Measurements from ENCODE around the gene PLEKHG4. TPM values are rescaled to one million over a fixed set of nuclear protein-coding genes. Genes with fewer than 3 reads are reported as not detected.

PLEKHG4 gene
- total and polyA plus RNA-seq, 5 donors from 2014 or later: 1.4 to 10.0 (median 4.0) TPM

DNA sequence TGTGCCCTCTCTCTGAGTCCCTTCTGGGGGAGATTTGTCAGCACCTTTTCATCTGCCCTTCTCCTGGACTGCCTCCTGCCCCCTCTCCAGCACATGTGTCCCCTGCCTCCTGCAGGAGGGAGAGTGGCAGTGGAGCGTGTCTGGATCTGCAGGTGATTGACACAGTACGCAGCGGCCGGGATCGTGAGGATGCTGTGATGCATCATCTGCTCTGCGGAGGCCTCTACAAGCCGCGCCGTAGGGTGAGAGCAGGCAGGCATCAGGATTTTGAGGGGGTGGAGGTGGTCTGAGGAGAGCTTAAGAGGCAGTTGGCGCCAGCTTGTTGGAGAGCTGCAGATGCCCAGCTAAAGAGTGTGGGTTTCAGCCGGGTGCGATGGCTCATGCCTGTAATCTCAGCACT lies 19.6 kb upstream of the PLEKHG4 start:
- Histone ChIP-seq H3K27me3 (ENCODE audit: control insufficient read depth, insufficient read depth, low read length) (no peaks in the 10 kb centered on the region), H3K9me3 (ENCODE audit: control insufficient read depth in 2 of 2, low read length in 2 of 2) (no peaks in the 10 kb centered on the region), H3K4me1 (ENCODE audit: control insufficient read depth, insufficient read depth, low read length, poor library complexity, severe bottlenecking) (no peaks in the 10 kb centered on the region), H3K4me3 (ENCODE audit: low read depth, low read length) (no peak overlapping the region), H3K36me3 (ENCODE audit: control insufficient read depth, insufficient read depth, low read length) (no peaks in the 10 kb centered on the region), H3K27ac (ENCODE audit: insufficient read depth, low read length, poor library complexity, severe bottlenecking) (no peak overlapping the region)
- Mint-ChIP-seq H3K27me3 (peaks cover 9% of the 10 kb centered on the region), H3K9me3 (peaks cover 0 to 2% (median 0%) of the 10 kb centered on the region in 7 donors), H3K4me1 (no peaks in the 10 kb centered on the region), H3K27ac (no peak overlapping the region), H3K4me3 (no peak overlapping the region), H3K36me3 (no peaks in the 10 kb centered on the region)
- no peak for ATAC-seq (ENCODE audit: low read depth in 2 of 2)
- DNase-seq: no peak

DNA sequence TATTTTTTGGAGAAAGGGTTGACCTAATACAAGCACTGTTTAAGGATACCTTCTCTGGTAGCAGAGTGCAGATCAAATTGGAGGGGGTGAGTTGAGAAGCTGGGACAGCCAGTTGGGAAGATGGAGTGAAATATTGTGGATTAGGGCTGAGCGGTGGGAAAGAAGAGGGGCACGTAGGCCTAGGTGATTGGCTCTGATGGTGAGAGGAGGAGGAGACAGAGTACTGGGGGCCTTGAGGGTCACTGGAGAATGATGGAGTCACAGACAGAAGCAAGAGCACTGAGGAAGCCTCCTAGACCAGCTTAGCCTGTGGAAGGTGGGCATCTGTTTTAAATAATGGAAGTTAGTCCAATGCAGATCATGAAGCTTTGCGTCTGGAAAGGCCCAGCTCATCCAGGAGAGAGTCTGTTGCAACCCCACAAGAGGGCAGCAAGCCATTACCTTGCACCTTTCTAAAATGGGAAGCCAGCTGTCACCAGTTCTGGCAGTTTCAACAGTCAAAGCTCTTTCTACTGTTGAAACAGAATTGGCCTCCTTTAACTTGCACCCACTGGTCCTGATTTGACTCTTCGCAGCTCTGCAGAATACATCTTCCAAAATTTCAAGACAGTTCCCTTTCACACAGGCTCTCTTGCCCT lies 18.8 kb upstream of the PLEKHG4 start:
- H3K9me3 Mint-ChIP-seq: peaks cover 0 to 2% (median 0%) of the 10 kb centered on the region in 7 donors
- no peak overlapping the region for H3K27ac ChIP-seq (ENCODE audit: insufficient read depth, low read length, poor library complexity, severe bottlenecking)
- no peaks in the 10 kb centered on the region for H3K36me3 Mint-ChIP-seq
- no peak overlapping the region for H3K4me3 ChIP-seq (ENCODE audit: low read depth, low read length)
- H3K27me3 Mint-ChIP-seq: peaks cover 9% of the 10 kb centered on the region
- ATAC-seq (ENCODE audit: low read depth in 2 of 2) (no peak), DNase-seq (peak in 1 of 3 donors; percentile 46)
- H3K36me3 ChIP-seq (ENCODE audit: control insufficient read depth, insufficient read depth, low read length): no peaks in the 10 kb centered on the region
- no peaks in the 10 kb centered on the region for H3K27me3 ChIP-seq (ENCODE audit: control insufficient read depth, insufficient read depth, low read length)
- H3K27ac Mint-ChIP-seq: peak overlapping the region in 1 of 3 donors; percentile 84
- no peaks in the 10 kb centered on the region for H3K9me3 ChIP-seq (ENCODE audit: control insufficient read depth in 2 of 2, low read length in 2 of 2)
- H3K4me1 Mint-ChIP-seq: no peaks in the 10 kb centered on the region
- no peaks in the 10 kb centered on the region for H3K4me1 ChIP-seq (ENCODE audit: control insufficient read depth, insufficient read depth, low read length, poor library complexity, severe bottlenecking)
- H3K4me3 Mint-ChIP-seq: no peak overlapping the region

DNA sequence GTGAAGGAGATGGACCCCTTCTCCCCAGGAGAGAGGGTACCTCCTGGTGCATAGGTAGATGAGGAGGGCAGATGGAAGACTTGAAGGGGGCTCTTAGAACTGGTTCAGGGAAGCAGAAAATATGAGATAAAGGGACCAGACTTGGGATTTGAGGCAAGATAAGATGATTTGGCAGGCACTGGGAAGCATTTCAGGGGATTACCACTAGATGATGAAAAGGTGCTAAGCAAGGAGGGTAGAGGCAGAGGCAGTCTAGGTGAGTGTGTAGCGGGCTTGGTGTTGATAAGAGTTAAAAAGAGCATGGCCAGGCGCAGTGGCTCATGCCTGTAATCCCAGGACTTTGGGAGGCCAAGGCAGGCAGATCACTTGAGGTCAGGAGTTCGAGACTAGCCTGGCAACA lies 16.1 kb upstream of the PLEKHG4 start:
- Histone ChIP-seq H3K9me3 (ENCODE audit: control insufficient read depth in 2 of 2, low read length in 2 of 2) (no peaks in the 10 kb centered on the region), H3K36me3 (ENCODE audit: control insufficient read depth, insufficient read depth, low read length) (no peaks in the 10 kb centered on the region), H3K27ac (ENCODE audit: insufficient read depth, low read length, poor library complexity, severe bottlenecking) (no peak overlapping the region), H3K27me3 (ENCODE audit: control insufficient read depth, insufficient read depth, low read length) (no peaks in the 10 kb centered on the region), H3K4me3 (ENCODE audit: low read depth, low read length) (no peak overlapping the region), H3K4me1 (ENCODE audit: control insufficient read depth, insufficient read depth, low read length, poor library complexity, severe bottlenecking) (no peaks in the 10 kb centered on the region)
- no peaks in the 10 kb centered on the region for H3K36me3 Mint-ChIP-seq
- no peak for DNase-seq
- H3K4me1 Mint-ChIP-seq: no peaks in the 10 kb centered on the region
- peaks cover 9% of the 10 kb centered on the region for H3K27me3 Mint-ChIP-seq
- ATAC-seq (ENCODE audit: low read depth in 2 of 2): no peak
- no peak overlapping the region for H3K27ac Mint-ChIP-seq
- H3K9me3 Mint-ChIP-seq: peaks cover 0 to 2% (median 0%) of the 10 kb centered on the region in 7 donors
- H3K4me3 Mint-ChIP-seq: no peak overlapping the region

DNA sequence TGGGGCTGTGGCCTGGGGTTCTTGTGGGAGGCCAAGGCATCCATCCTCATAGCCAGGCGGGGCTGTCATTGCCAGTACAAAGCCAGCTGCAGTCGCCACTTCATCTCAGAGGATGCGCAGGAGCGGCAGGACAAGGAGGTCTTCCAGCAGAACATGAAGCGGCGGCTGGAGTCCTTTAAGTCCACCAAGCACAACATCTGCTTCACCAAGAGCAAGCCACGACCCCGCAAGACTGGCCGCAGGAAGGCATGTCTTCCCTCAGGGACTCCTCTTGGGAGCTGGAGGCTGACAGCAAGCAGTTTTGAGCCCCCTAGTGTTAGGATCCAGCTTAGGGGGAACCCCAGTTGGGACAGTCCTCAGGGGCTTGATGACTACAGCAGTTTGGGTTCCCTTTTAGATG lies 15.1 kb upstream of the PLEKHG4 start:
- Mint-ChIP-seq H3K27ac (no peak overlapping the region), H3K27me3 (peaks cover 9% of the 10 kb centered on the region), H3K4me3 (no peak overlapping the region), H3K4me1 (no peaks in the 10 kb centered on the region), H3K9me3 (peaks cover 0 to 2% (median 0%) of the 10 kb centered on the region in 7 donors), H3K36me3 (no peaks in the 10 kb centered on the region)
- Histone ChIP-seq H3K27me3 (ENCODE audit: control insufficient read depth, insufficient read depth, low read length) (no peaks in the 10 kb centered on the region), H3K4me1 (ENCODE audit: control insufficient read depth, insufficient read depth, low read length, poor library complexity, severe bottlenecking) (no peaks in the 10 kb centered on the region), H3K27ac (ENCODE audit: insufficient read depth, low read length, poor library complexity, severe bottlenecking) (no peak overlapping the region), H3K4me3 (ENCODE audit: low read depth, low read length) (no peak overlapping the region), H3K36me3 (ENCODE audit: control insufficient read depth, insufficient read depth, low read length) (no peaks in the 10 kb centered on the region), H3K9me3 (ENCODE audit: control insufficient read depth in 2 of 2, low read length in 2 of 2) (no peaks in the 10 kb centered on the region)
- ATAC-seq (ENCODE audit: low read depth in 2 of 2) (no peak), DNase-seq (no peak)

DNA sequence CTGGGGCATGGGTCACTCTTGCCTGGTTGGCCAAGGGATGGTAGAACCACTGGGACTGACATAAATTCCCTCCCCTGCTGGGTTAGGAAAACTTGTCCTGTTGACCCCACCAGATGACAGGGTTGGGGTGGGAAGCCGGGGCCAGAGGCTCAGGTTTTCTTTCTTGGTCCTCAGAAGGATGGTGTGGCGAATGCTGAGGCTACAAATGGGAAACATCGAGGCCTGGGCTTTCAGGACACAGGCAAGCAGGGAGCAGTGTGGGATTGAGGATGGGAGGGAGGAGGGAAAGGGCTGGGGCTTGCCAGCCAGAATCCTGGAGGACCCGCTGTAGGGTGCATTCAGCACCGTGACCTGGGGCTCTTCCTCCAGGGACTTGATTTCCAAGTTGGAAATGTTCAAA lies 14.5 kb upstream of the PLEKHG4 start:
- no peaks in the 10 kb centered on the region for H3K27me3 ChIP-seq (ENCODE audit: control insufficient read depth, insufficient read depth, low read length)
- peaks cover 0 to 2% (median 0%) of the 10 kb centered on the region in 7 donors for H3K9me3 Mint-ChIP-seq
- peaks cover 9% of the 10 kb centered on the region for H3K27me3 Mint-ChIP-seq
- H3K27ac Mint-ChIP-seq: no peak overlapping the region
- no peak overlapping the region for H3K4me3 ChIP-seq (ENCODE audit: low read depth, low read length)
- H3K4me3 Mint-ChIP-seq: no peak overlapping the region
- H3K27ac ChIP-seq (ENCODE audit: insufficient read depth, low read length, poor library complexity, severe bottlenecking): no peak overlapping the region
- H3K4me1 Mint-ChIP-seq: no peaks in the 10 kb centered on the region
- ATAC-seq (ENCODE audit: low read depth in 2 of 2): no peak
- no peak for DNase-seq
- H3K36me3 Mint-ChIP-seq: no peaks in the 10 kb centered on the region
- H3K36me3 ChIP-seq (ENCODE audit: control insufficient read depth, insufficient read depth, low read length): no peaks in the 10 kb centered on the region
- no peaks in the 10 kb centered on the region for H3K9me3 ChIP-seq (ENCODE audit: control insufficient read depth in 2 of 2, low read length in 2 of 2)
- no peaks in the 10 kb centered on the region for H3K4me1 ChIP-seq (ENCODE audit: control insufficient read depth, insufficient read depth, low read length, poor library complexity, severe bottlenecking)

DNA sequence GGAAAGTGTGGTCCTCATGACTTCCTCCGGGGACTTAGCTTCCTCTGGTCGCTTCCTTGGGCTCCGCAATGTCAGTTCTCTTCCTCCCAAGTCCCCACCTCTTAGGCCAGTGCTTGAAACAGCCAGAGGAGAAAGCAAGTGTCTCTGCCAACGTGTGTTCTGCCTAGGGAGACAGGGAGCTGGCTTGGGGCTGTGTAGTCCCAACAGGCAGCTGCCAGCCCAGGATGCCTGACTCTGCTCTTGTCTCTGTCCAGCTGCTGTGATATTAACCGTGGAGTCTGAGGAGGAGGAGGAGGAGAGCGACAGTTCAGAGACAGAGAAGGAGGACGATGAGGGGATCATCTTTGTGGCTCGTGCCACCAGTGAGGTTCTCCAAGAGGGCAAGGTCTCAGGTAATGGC lies 13.5 kb upstream of the PLEKHG4 start:
- H3K36me3 Mint-ChIP-seq: no peaks in the 10 kb centered on the region
- H3K27ac Mint-ChIP-seq: no peak overlapping the region

DNA sequence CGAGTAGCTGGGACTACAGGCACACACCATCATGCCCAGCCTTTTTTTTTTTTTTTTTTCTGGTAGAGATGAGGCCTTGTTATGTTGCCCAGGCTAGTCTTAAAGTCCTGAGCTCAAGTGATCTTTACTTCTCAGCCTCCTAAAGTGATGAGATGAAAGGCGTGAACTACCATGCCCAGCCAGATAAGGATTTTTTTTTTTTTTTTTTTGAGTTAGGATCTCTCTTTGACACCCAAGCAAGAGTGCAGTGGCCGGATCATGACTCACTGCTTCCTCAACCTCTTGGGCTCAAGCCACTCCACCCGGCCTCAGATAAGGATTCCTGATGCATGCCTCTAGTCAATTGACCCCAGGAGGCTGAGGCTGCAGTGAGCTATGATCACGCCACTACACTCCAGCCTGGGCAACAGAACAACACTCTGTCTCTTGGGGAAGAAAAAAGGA lies 11.2 kb upstream of the PLEKHG4 start:
- no peaks in the 10 kb centered on the region for H3K36me3 Mint-ChIP-seq
- ATAC-seq (ENCODE audit: low read depth in 2 of 2) (no peak), DNase-seq (no peak)

More for the DNA sequence above, 13.5 kb upstream of the PLEKHG4 start:
- no peaks in the 10 kb centered on the region for H3K36me3 ChIP-seq (ENCODE audit: control insufficient read depth, insufficient read depth, low read length)
- H3K4me1 ChIP-seq (ENCODE audit: control insufficient read depth, insufficient read depth, low read length, poor library complexity, severe bottlenecking): no peaks in the 10 kb centered on the region
- no peak overlapping the region for H3K27ac ChIP-seq (ENCODE audit: insufficient read depth, low read length, poor library complexity, severe bottlenecking)
- H3K27me3 Mint-ChIP-seq: peaks cover 4% of the 10 kb centered on the region
- ATAC-seq (ENCODE audit: low read depth in 2 of 2) (peak in 1 of 2 donors; percentile 25), DNase-seq (no peak)
- H3K9me3 Mint-ChIP-seq: peaks cover 0 to 2% (median 0%) of the 10 kb centered on the region in 7 donors
- no peaks in the 10 kb centered on the region for H3K27me3 ChIP-seq (ENCODE audit: control insufficient read depth, insufficient read depth, low read length)
- H3K4me3 Mint-ChIP-seq: no peak overlapping the region
- H3K9me3 ChIP-seq (ENCODE audit: control insufficient read depth in 2 of 2, low read length in 2 of 2): no peaks in the 10 kb centered on the region
- no peaks in the 10 kb centered on the region for H3K4me1 Mint-ChIP-seq
- no peak overlapping the region for H3K4me3 ChIP-seq (ENCODE audit: low read depth, low read length)

DNA sequence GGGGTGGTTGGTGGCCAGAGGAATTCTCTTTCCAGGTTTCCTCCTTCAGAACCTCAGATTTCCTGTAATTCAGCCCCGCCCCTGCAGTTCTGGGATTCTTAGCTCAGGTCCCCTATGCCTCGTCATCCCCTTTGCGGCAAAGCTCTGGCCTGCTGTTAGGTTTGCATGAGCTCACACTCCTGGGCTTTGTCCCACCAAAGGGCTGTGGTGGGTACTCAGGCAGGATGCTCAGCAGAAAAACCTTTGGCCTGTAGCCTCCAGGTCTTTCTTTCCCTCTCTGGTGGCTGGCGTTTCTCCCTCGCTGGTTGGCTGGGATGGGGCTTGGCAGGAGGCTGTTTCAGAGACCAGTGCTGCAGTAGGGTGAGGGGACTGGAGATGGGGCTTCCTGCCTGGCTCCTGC lies 9.6 kb upstream of the PLEKHG4 start:
- H3K4me3 ChIP-seq (ENCODE audit: low read depth, low read length): no peak overlapping the region
- no peak for ATAC-seq (ENCODE audit: low read depth in 2 of 2)
- no peaks in the 10 kb centered on the region for H3K27me3 Mint-ChIP-seq
- no peak overlapping the region for H3K27ac ChIP-seq (ENCODE audit: insufficient read depth, low read length, poor library complexity, severe bottlenecking)
- no peaks in the 10 kb centered on the region for H3K4me1 ChIP-seq (ENCODE audit: control insufficient read depth, insufficient read depth, low read length, poor library complexity, severe bottlenecking)
- H3K9me3 Mint-ChIP-seq: no peaks in the 10 kb centered on the region
- peaks cover 0 to 5% (median 0%) of the 10 kb centered on the region in 4 donors for H3K4me1 Mint-ChIP-seq
- no peaks in the 10 kb centered on the region for H3K36me3 ChIP-seq (ENCODE audit: control insufficient read depth, insufficient read depth, low read length)
- no peak for DNase-seq
- H3K27me3 ChIP-seq (ENCODE audit: control insufficient read depth, insufficient read depth, low read length): no peaks in the 10 kb centered on the region
- no peak overlapping the region for H3K4me3 Mint-ChIP-seq
- H3K27ac Mint-ChIP-seq: no peak overlapping the region
- no peaks in the 10 kb centered on the region for H3K9me3 ChIP-seq (ENCODE audit: control insufficient read depth in 2 of 2, low read length in 2 of 2)
- no peaks in the 10 kb centered on the region for H3K36me3 Mint-ChIP-seq

More for the DNA sequence above, 11.2 kb upstream of the PLEKHG4 start:
- Mint-ChIP-seq H3K9me3 (peaks cover 0 to 1% (median 0%) of the 10 kb centered on the region in 7 donors), H3K4me3 (no peak overlapping the region), H3K27ac (peak overlapping the region in 1 of 3 donors; percentile 20), H3K4me1 (no peaks in the 10 kb centered on the region), H3K27me3 (no peaks in the 10 kb centered on the region)
- Histone ChIP-seq H3K27me3 (ENCODE audit: control insufficient read depth, insufficient read depth, low read length) (no peaks in the 10 kb centered on the region), H3K4me1 (ENCODE audit: control insufficient read depth, insufficient read depth, low read length, poor library complexity, severe bottlenecking) (no peaks in the 10 kb centered on the region), H3K36me3 (ENCODE audit: control insufficient read depth, insufficient read depth, low read length) (no peaks in the 10 kb centered on the region), H3K9me3 (ENCODE audit: control insufficient read depth in 2 of 2, low read length in 2 of 2) (no peaks in the 10 kb centered on the region), H3K27ac (ENCODE audit: insufficient read depth, low read length, poor library complexity, severe bottlenecking) (no peak overlapping the region), H3K4me3 (ENCODE audit: low read depth, low read length) (no peak overlapping the region)
